ENCODE results near the gene RAB3GAP2. TPM values are rescaled to one million over a fixed set of nuclear protein-coding genes. Genes with fewer than 3 reads are reported as not detected.

Gene RAB3GAP2
- total and polyA plus RNA-seq, 2 of the 13 experiments (the other 11 are each of a cell fraction or from before 2014, with no cell fraction given): 22.6 to 25.0 TPM

GRCh38 chr1:220235462-220235861 is 36.8 kb downstream of the RAB3GAP2 start (continued):
- no peak for TF ChIP-seq EP300 (IDR thresholded peaks at IDR 0.05; ENCODE audit: low read depth in 2 of 2, low read length in 2 of 2)
- no peak for TF ChIP-seq EP300 (CRISPR knock-in tag; IDR thresholded peaks at IDR 0.05; ENCODE audit: borderline replicate concordance)
- no peak for TF ChIP-seq LBX2 (CRISPR knock-in tag; IDR thresholded peaks at IDR 0.05; ENCODE audit: borderline replicate concordance)
- no peak for TF ChIP-seq CREB1 (IDR thresholded peaks at IDR 0.05)
- TF ChIP-seq CREB1 (CRISPR knock-in tag; IDR thresholded peaks at IDR 0.05): no peak
- TF ChIP-seq ZNF138 (CRISPR knock-in tag; IDR thresholded peaks at IDR 0.05; ENCODE audit: low read depth): no peak

- no peak overlapping the region for H3K9ac ChIP-seq (ENCODE audit: insufficient read depth, low read depth, low read length)
- ChIA-PET CTCF (ENCODE audit: low intra/inter-chr PET ratio, low total read pairs) (no interaction called here), POLR2A (no interaction called here)
- in situ Hi-C loops (cut with HindIII; ENCODE audit: extremely low pct_ligation_motif_present, low pct_unique_long_range_greater_than_20kb) (no loop called here), intact Hi-C loops (cut with micrococcal nuclease; ENCODE audit: unreplicated experiment) (no loop called here)
- H3K4me3 ChIP-seq (replicated peaks in 1 of 3; ENCODE audit: insufficient read depth in 1 of 3, low read depth in 2 of 3, low read length in 3 of 3): no peak overlapping the region
- H2AFZ ChIP-seq (ENCODE audit: low read length): no peak overlapping the region
- FAIRE-seq (no peak), ATAC-seq (no peak), DNase-seq (ENCODE audit: low spot score) (no peak)
- no TSS peak for BruUV-seq (replicated peaks)
- no peaks in the 10 kb centered on the region; the same call in 1 of the 2 replicates for H4K20me1 ChIP-seq (ENCODE audit: insufficient read depth, low read length)
- no peak overlapping the region for H3K4me2 ChIP-seq (ENCODE audit: low read depth, low read length)
- peaks cover 4 to 15% of the 10 kb centered on the region in 2 experiments; a peak in 3 of 5 replicates for H3K36me3 ChIP-seq (replicated peaks in 1 of 2; ENCODE audit: control insufficient read depth in 1 of 2, insufficient read depth in 2 of 2, low read length in 2 of 2)
- WGBS (ENCODE audit: low lambda C conversion rate): 100% methylated on average over 3 of the region's 3 CpGs
- no peaks in the 10 kb centered on the region for H3K27me3 ChIP-seq (ENCODE audit: control insufficient read depth in 1 of 2, insufficient read depth in 2 of 2, low read length in 2 of 2)
- no peaks in the 10 kb centered on the region for H3K79me2 ChIP-seq (ENCODE audit: insufficient read depth, low read length)
- no peaks in the 10 kb centered on the region for H3K4me1 ChIP-seq (ENCODE audit: insufficient read depth, low read length)
- H3K9me3 ChIP-seq (ENCODE audit: low read length): no peaks in the 10 kb centered on the region
- no peak overlapping the region for H3K27ac ChIP-seq (ENCODE audit: extremely low read length, insufficient read depth, low read length)
- TF ChIP-seq ZNF607 (CRISPR knock-in tag; IDR thresholded peaks at IDR 0.05; ENCODE audit: borderline replicate concordance): no peak
Measured at GRCh38 chr1:220233927-220234326, 38.3 kb downstream of the RAB3GAP2 start.

GRCh38 chr1:220229771-220230170 is 42.5 kb downstream of the RAB3GAP2 start:
- ATAC-seq (no peak), FAIRE-seq (no peak), DNase-seq (ENCODE audit: low spot score) (no peak)
- in situ Hi-C loops (cut with HindIII; ENCODE audit: extremely low pct_ligation_motif_present, low pct_unique_long_range_greater_than_20kb) (no loop called here), intact Hi-C loops (cut with micrococcal nuclease; ENCODE audit: unreplicated experiment) (loop anchor here (10.0 kb wide), 1 partner anchor 545 kb away; no protein-coding TSS in a partner anchor)
- no TSS peak for BruUV-seq (replicated peaks)
- Histone ChIP-seq H3K4me2 (ENCODE audit: low read depth, low read length) (no peak overlapping the region), H3K9ac (ENCODE audit: insufficient read depth, low read depth, low read length) (no peak overlapping the region), H3K4me1 (ENCODE audit: insufficient read depth, low read length) (peaks cover 22% of the 10 kb centered on the region), H3K36me3 (replicated peaks in 1 of 2; ENCODE audit: control insufficient read depth in 1 of 2, insufficient read depth in 2 of 2, low read length in 2 of 2) (peaks cover 6 to 21% of the 10 kb centered on the region in 2 experiments; a peak in 4 of 5 replicates), H4K20me1 (ENCODE audit: insufficient read depth, low read length) (peaks cover 3% of the 10 kb centered on the region; the same call in 1 of the 2 replicates), H3K27me3 (ENCODE audit: control insufficient read depth in 1 of 2, insufficient read depth in 2 of 2, low read length in 2 of 2) (no peaks in the 10 kb centered on the region), H3K4me3 (replicated peaks in 1 of 3; ENCODE audit: insufficient read depth in 1 of 3, low read depth in 2 of 3, low read length in 3 of 3) (no peak overlapping the region), H3K79me2 (ENCODE audit: insufficient read depth, low read length) (peaks cover 3% of the 10 kb centered on the region), H3K9me3 (ENCODE audit: low read length) (no peaks in the 10 kb centered on the region), H3K27ac (ENCODE audit: extremely low read length, insufficient read depth, low read length) (no peak overlapping the region), H2AFZ (ENCODE audit: low read length) (no peak overlapping the region)
- POLR2A ChIA-PET: no interaction called here
- WGBS (ENCODE audit: low lambda C conversion rate): 100% methylated on average over 2 of the region's 2 CpGs
- CTCF ChIA-PET (ENCODE audit: low intra/inter-chr PET ratio, low total read pairs): no interaction called here
- TF ChIP-seq THYN1 (CRISPR knock-in tag; IDR thresholded peaks at IDR 0.05; ENCODE audit: borderline replicate concordance, low read depth): no peak
- TF ChIP-seq ZXDC (CRISPR knock-in tag; IDR thresholded peaks at IDR 0.05): no peak
